PC-3 (cell line): ENCODE results near the gene VILL.
A peak's percentile ranks its signal among the peaks of the same experiment; 100 is the strongest.

ENCODE experiments used
- CTCF ChIP-seq: fragments of 300-600 bp; sonication (generic); conservative IDR thresholded peaks from 2 replicates; pipeline ENCODE4 v1.5.1; 2017; ENCODE audit warnings: antibody characterized with exemption, low read depth, mild to moderate bottlenecking, low read length
- EZH2 ChIP-seq: fragments of 300-600 bp; sonication (generic); IDR thresholded peaks from one replicate; pipeline ENCODE4 v1.6.1; 2017; ENCODE audit warnings: antibody characterized with exemption, mild to moderate bottlenecking, low read length; ENCODE audit not compliant: unreplicated experiment
- EZH2phosphoT487 ChIP-seq: fragments of 300-600 bp; sonication (generic); IDR thresholded peaks from 2 replicates; pipeline ENCODE4 v1.6.1; 2018; ENCODE audit warnings: mild to moderate bottlenecking, antibody characterized with exemption, low read length, borderline replicate concordance

- TF ChIP-seq CTCF (peak; percentile 94), EZH2phosphoT487 (no peak), EZH2 (no peak)
These were observed 14.0 kb downstream of the VILL start for GRCh38 chr3:38004415-38005075.
